Osteoblast (primary cell): ENCODE data around the gene PRR33. TPM values are rescaled to one million over a fixed set of nuclear protein-coding genes. Genes with fewer than 3 reads are reported as not detected.

Experiments
- DNase-seq: peaks from one replicate; pipeline ENCODE4 v3.0.0; 2011; ENCODE audit warnings: low spot score, mixed read lengths; ENCODE audit not compliant: insufficient read length; ENCODE audit errors: missing footprints
- H2AFZ ChIP-seq: 2 replicates; pipeline ENCODE4 v1.6.0; 2011; ENCODE audit warnings: mild to moderate bottlenecking, low read length
- H3K27ac ChIP-seq: 2 replicates; pipeline ENCODE4 v1.5.1; 2011; ENCODE audit warnings: mild to moderate bottlenecking, low read depth, low read length, moderate library complexity
- H3K27me3 ChIP-seq: 2 replicates; pipeline ENCODE4 v1.6.0; 2012; ENCODE audit warnings: mild to moderate bottlenecking, control low read depth, inconsistent platforms, low read length, moderate library complexity; ENCODE audit not compliant: insufficient read depth
- H3K36me3 ChIP-seq: 2 replicates; pipeline ENCODE4 v1.5.1; 2011; ENCODE audit warnings: mild to moderate bottlenecking, low read length, control low read depth, moderate library complexity; ENCODE audit not compliant: insufficient read depth
- H3K4me1 ChIP-seq: 2 replicates; pipeline ENCODE4 v1.5.1; 2011; ENCODE audit warnings: mild to moderate bottlenecking, low read length, control low read depth, moderate library complexity; ENCODE audit not compliant: insufficient read depth
- H3K4me2 ChIP-seq: 2 replicates; pipeline ENCODE4 v1.6.0; 2011; ENCODE audit warnings: mild to moderate bottlenecking, low read length; ENCODE audit not compliant: insufficient read depth
- H3K4me3 ChIP-seq: fragments of 200-600 bp; sonication (generic); 3 replicates; pipeline ENCODE4 v1.5.1; 2012; ENCODE audit warnings: mild to moderate bottlenecking, low read length, inconsistent platforms; ENCODE audit not compliant: insufficient read depth
- H3K79me2 ChIP-seq: 2 replicates; pipeline ENCODE4 v1.6.0; 2012; ENCODE audit warnings: mild to moderate bottlenecking, low read length, control low read depth, inconsistent platforms; ENCODE audit not compliant: insufficient read depth
- H3K9me3 ChIP-seq: 2 replicates; pipeline ENCODE4 v1.5.1; 2011; ENCODE audit warnings: low read depth, low read length, control low read depth
- H4K20me1 ChIP-seq: 2 replicates; pipeline ENCODE4 v1.6.0; 2012; ENCODE audit warnings: mild to moderate bottlenecking, low read length, control low read depth; ENCODE audit not compliant: insufficient read depth
- small RNA-seq: library from RNA; depleted of rRNA; stranded (forward); fragments of <200 nt; gene quantifications from one replicate; pipeline ENCODE3, GENCODE V24; 2012
- total RNA-seq: library from RNA; depleted of rRNA; stranded (reverse); fragments of >200 nt; gene quantifications from 2 replicates; pipeline ENCODE4 v1.2.3, GENCODE V29; 2012
- TF ChIP-seq, protein P1 (sequence below): IDR thresholded peaks from 2 replicates; pipeline ENCODE4 v1.5.1; 2011; ENCODE audit warnings: mild to moderate bottlenecking, low read depth, low read length, moderate library complexity; ENCODE audit errors: extremely low read depth

Gene PRR33
- total RNA-seq, 1 donor = not detected

- H3K27ac ChIP-seq = no peak within 1 kb of the TSS
- no peaks in the 10 kb centered on the region for H3K27me3 ChIP-seq
- no peak within 1 kb of the TSS for H3K4me2 ChIP-seq
- H3K9me3 ChIP-seq = no peaks in the 10 kb centered on the region
- TF ChIP-seq, protein P1, sequence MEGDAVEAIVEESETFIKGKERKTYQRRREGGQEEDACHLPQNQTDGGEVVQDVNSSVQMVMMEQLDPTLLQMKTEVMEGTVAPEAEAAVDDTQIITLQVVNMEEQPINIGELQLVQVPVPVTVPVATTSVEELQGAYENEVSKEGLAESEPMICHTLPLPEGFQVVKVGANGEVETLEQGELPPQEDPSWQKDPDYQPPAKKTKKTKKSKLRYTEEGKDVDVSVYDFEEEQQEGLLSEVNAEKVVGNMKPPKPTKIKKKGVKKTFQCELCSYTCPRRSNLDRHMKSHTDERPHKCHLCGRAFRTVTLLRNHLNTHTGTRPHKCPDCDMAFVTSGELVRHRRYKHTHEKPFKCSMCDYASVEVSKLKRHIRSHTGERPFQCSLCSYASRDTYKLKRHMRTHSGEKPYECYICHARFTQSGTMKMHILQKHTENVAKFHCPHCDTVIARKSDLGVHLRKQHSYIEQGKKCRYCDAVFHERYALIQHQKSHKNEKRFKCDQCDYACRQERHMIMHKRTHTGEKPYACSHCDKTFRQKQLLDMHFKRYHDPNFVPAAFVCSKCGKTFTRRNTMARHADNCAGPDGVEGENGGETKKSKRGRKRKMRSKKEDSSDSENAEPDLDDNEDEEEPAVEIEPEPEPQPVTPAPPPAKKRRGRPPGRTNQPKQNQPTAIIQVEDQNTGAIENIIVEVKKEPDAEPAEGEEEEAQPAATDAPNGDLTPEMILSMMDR = no peak
- no peaks in the 10 kb centered on the region for H3K36me3 ChIP-seq
- H3K4me1 ChIP-seq = no peaks in the 10 kb centered on the region
- no peak within 1 kb of the TSS for H3K4me3 ChIP-seq
- no peaks in the 10 kb centered on the region for H3K79me2 ChIP-seq
- H2AFZ ChIP-seq = no peak within 1 kb of the TSS
- DNase-seq = no peak
- H4K20me1 ChIP-seq = no peaks in the 10 kb centered on the region
Observed at GRCh38 chr11:1838426-1839144, 53.1 kb downstream of the PRR33 start, which contains the start of gene TNNI2. TNNI2 (plus strand) TSS chr11:1838981; CDS start chr11:1839697, 716 bp downstream.

Small RNA genes lying within 50 kb of the gene (small RNA-seq; reads per million reads assigned to genes)
- gene AC051649.1 (not detected), gene MIR4298 (not detected)

Other genes starting within 250 kb of the PRR33 start
- not detected in 2 replicates for gene KRTAP5-6, start 194.7 kb downstream of the PRR33 start, total RNA-seq
- gene IFITM10, start 141.3 kb downstream of the PRR33 start, total RNA-seq = 15.0 and 18.1 TPM in 2 replicates
- 491 and 519 TPM in 2 replicates for gene CTSD, start 128.0 kb downstream of the PRR33 start, total RNA-seq
- 0.36 and 0.59 TPM in 2 replicates for gene SYT8, start 56.9 kb downstream of the PRR33 start, total RNA-seq
- gene TNNI2, start 52.9 kb downstream of the PRR33 start, total RNA-seq = not detected in 2 replicates
- gene LSP1, start 38.8 kb downstream of the PRR33 start, total RNA-seq = 41.0 and 54.6 TPM in 2 replicates
- gene TNNT3, start 27.8 kb upstream of the PRR33 start, total RNA-seq = not detected in 2 replicates
- gene MRPL23, start 55.4 kb upstream of the PRR33 start, total RNA-seq = 84.9 and 94.5 TPM in 2 replicates
- gene H19, start 105.9 kb upstream of the PRR33 start, total RNA-seq = 4.3 and 9.4 TPM in 2 replicates
- 53.9 and 68.8 TPM in 2 replicates for gene IGF2, start 247.5 kb upstream of the PRR33 start, total RNA-seq